HuH-7.5 (cell line): ENCODE results near the gene YIPF5.

Experiments
- DNase-seq: peaks from one replicate; pipeline ENCODE4 v3.0.0; 2011; ENCODE audit warnings: low spot score

YIPF5 gene

GRCh38 chr5:144125163-144125726 lies 45.2 kb downstream of the YIPF5 start:
- DNase-seq = no peak

- DNase-seq = no peak
Observed at GRCh38 chr5:144122641-144123040, 47.8 kb downstream of the YIPF5 start.

GRCh38 chr5:144122081-144122480 lies 48.4 kb downstream of the YIPF5 start:
- DNase-seq = no peak

DNA sequence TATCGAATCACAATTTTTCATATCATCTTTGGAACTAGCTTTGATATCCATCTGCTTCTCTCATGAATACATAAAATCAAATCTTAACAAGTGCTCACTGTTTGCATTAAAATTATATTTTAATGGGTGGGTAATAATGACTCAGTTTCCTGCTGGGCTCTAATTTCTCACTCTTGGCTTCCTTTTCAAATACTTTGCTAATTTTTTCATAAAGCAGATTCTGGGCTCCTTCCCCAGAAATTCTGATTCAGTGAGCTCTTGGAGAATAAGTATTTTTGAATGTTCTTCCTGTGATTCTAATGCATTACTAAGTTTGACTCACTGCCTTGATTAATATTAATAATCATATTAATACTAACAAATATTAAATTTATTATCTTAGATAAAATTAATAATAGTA lies 48.9 kb downstream of the YIPF5 start:
- no peak for DNase-seq

GRCh38 chr5:144120661-144121180 lies 49.7 kb downstream of the YIPF5 start:
- no peak for DNase-seq

GRCh38 chr5:144117412-144117811 lies 53.0 kb downstream of the YIPF5 start:
- DNase-seq = no peak

- no peak for DNase-seq
Observed at GRCh38 chr5:144114571-144114970, 55.9 kb downstream of the YIPF5 start.
